ENCODE measurements around the gene RFX4. TPM values are rescaled to one million over a fixed set of nuclear protein-coding genes. Genes with fewer than 3 reads are reported as not detected.

Gene RFX4
- total RNA-seq, 4 donors from 2014 or later: not detected

GRCh38 chr12:106633451-106633823, 50.6 kb downstream of the RFX4 start:
- Histone ChIP-seq H3K4me3 (no peak overlapping the region), H3K9me3 (no peaks in the 10 kb centered on the region), H3K36me3 (no peaks in the 10 kb centered on the region), H3K4me1 (no peaks in the 10 kb centered on the region), H3K27me3 (peaks cover 0 to 23% (median 0%) of the 10 kb centered on the region in 4 donors), H3K27ac (no peak overlapping the region)
- intact Hi-C loops (cut with DNase I): no loop called here
- DNase-seq: no peak
- WGBS, 2 donors: 90 to 100% methylated on average over 1 of the region's 1 CpG
- TF ChIP-seq POLR2A (IDR thresholded peaks at IDR 0.05) (no peak), CTCF (IDR thresholded peaks at IDR 0.05) (no peak)

- intact Hi-C loops (cut with DNase I): no loop called here
- H3K27me3 ChIP-seq: peaks cover 0 to 23% (median 0%) of the 10 kb centered on the region in 4 donors
- no peak overlapping the region for H3K27ac ChIP-seq
- no peaks in the 10 kb centered on the region for H3K36me3 ChIP-seq
- no peak overlapping the region for H3K4me3 ChIP-seq
- H3K4me1 ChIP-seq: no peaks in the 10 kb centered on the region
- DNase-seq: no peak
- no peaks in the 10 kb centered on the region for H3K9me3 ChIP-seq
- TF ChIP-seq CTCF (IDR thresholded peaks at IDR 0.05) (no peak), POLR2A (IDR thresholded peaks at IDR 0.05) (no peak)
- 56 to 58% methylated on average over 6 to 7 of the region's 7 CpGs for WGBS, 2 donors
Observed at GRCh38 chr12:106634206-106634605, 51.4 kb downstream of the RFX4 start.

- WGBS, 2 donors: 33 to 81% methylated on average over 1 to 3 of the region's 5 CpGs
- no peak for TF ChIP-seq CTCF (IDR thresholded peaks at IDR 0.05)
- TF ChIP-seq POLR2A (IDR thresholded peaks at IDR 0.05): no peak
- intact Hi-C loops (cut with DNase I): no loop called here
Observed at GRCh38 chr12:106643000-106643399, 60.2 kb downstream of the RFX4 start.

GRCh38 chr12:106644335-106645073, 61.7 kb downstream of the RFX4 start:
- intact Hi-C loops (cut with DNase I): no loop called here
- Histone ChIP-seq H3K4me3 (no peak overlapping the region), H3K27me3 (peaks cover 0 to 33% (median 0%) of the 10 kb centered on the region in 4 donors), H3K9me3 (no peaks in the 10 kb centered on the region), H3K36me3 (no peaks in the 10 kb centered on the region), H3K4me1 (no peaks in the 10 kb centered on the region), H3K27ac (peak overlapping the region in 1 of 4 donors; percentile 12)
- DNase-seq: no peak
- 74 to 85% methylated on average over 15 to 16 of the region's 16 CpGs for WGBS, 2 donors
- no peak for TF ChIP-seq CTCF (IDR thresholded peaks at IDR 0.05)
- no peak for TF ChIP-seq POLR2A (IDR thresholded peaks at IDR 0.05)

More at GRCh38 chr12:106643000-106643399, 60.2 kb downstream of the RFX4 start:
- Histone ChIP-seq H3K9me3 (no peaks in the 10 kb centered on the region), H3K4me1 (no peaks in the 10 kb centered on the region), H3K36me3 (no peaks in the 10 kb centered on the region), H3K4me3 (no peak overlapping the region), H3K27ac (no peak overlapping the region), H3K27me3 (peaks cover 0 to 33% (median 0%) of the 10 kb centered on the region in 4 donors)
- DNase-seq: no peak

- Histone ChIP-seq H3K4me1 (no peaks in the 10 kb centered on the region), H3K36me3 (no peaks in the 10 kb centered on the region), H3K27ac (no peak overlapping the region), H3K4me3 (no peak overlapping the region), H3K9me3 (no peaks in the 10 kb centered on the region), H3K27me3 (peaks cover 0 to 33% (median 0%) of the 10 kb centered on the region in 4 donors)
- DNase-seq: no peak
- TF ChIP-seq POLR2A (IDR thresholded peaks at IDR 0.05): no peak
- no peak for TF ChIP-seq CTCF (IDR thresholded peaks at IDR 0.05)
- WGBS, 2 donors: 39 to 42% methylated on average over 16 of the region's 16 CpGs
- intact Hi-C loops (cut with DNase I): no loop called here
Observed at GRCh38 chr12:106645074-106645421, 62.2 kb downstream of the RFX4 start.

All from esophagus squamous epithelium (tissue), 5 donors.